K562 (cell line): Measurements from ENCODE around the gene SNRPD2. TPM values are rescaled to one million over a fixed set of nuclear protein-coding genes. Genes with fewer than 3 reads are reported as not detected.

Source experiments
- E2F8 ChIP-seq: fragments of 450-650 bp; IDR thresholded peaks from 2 replicates; pipeline ENCODE4 v1.7.1; 2018; ENCODE audit warnings: mild to moderate bottlenecking, low read depth; ENCODE audit not compliant: partially characterized antibody
- MBD2 ChIP-seq: sonication (generic); IDR thresholded peaks from 2 replicates; pipeline ENCODE4 v1.6.1; 2016; ENCODE audit warnings: low read depth, borderline replicate concordance
- PTRF ChIP-seq: fragments of 450-650 bp; IDR thresholded peaks from 2 replicates; pipeline ENCODE4 v1.6.1; 2016; ENCODE audit warnings: mild to moderate bottlenecking, missing genetic modification characterization, missing compliant biosample characterization
- SMAD3 ChIP-seq: fragments of 450-650 bp; formaldehyde crosslinking; conservative IDR thresholded peaks from 2 replicates; pipeline ENCODE4 v1.4.0; 2020; ENCODE audit warnings: mild to moderate bottlenecking
- SMAD4 ChIP-seq: fragments of 250-450 bp; sonication (Bioruptor Pico); conservative IDR thresholded peaks from 2 replicates; pipeline ENCODE4 v1.8.0; 2021; ENCODE audit warnings: inconsistent platforms, mild to moderate bottlenecking, moderate library complexity
- ZNF707 ChIP-seq: fragments of 250-450 bp; sonication (Bioruptor Pico); conservative IDR thresholded peaks from 2 replicates; pipeline ENCODE4 v1.8.0; 2022; ENCODE audit warnings: inconsistent platforms, mild to moderate bottlenecking, moderate library complexity
- polyA plus RNA-seq, 8 experiments: library from polyadenylated mRNA; depleted of rRNA in 4 of 8; stranded (reverse) in 5 of 8; unstranded in 3 of 8; fragments of >200 nt; fragmentation: Nextera tagmentation in 2 of 8; fragmentation: Illumina TruSeq in 1 of 8; extraction: Ambion mirVana in 2 of 8; extraction: Trizol in 1 of 8; gene quantifications; 2 replicates each; pipeline versions ENCODE4 v1.2.1 to v1.2.3, GENCODE V29; 2011 to 2014; ENCODE audit warnings: inconsistent platforms in 1 of 8, missing spikeins in 1 of 8
- total RNA-seq, 7 experiments: library from RNA; depleted of rRNA in 6 of 7; stranded (reverse); fragments of >200 nt in 6 of 7; fragmentation: Illumina TruSeq in 2 of 7; extraction: Trizol in 2 of 7; gene quantifications; 2 replicates each; pipeline versions ENCODE4 v1.2.1 to v1.2.3, GENCODE V29; 2011 to 2021; ENCODE audit warnings: low replicate concordance in 1 of 7
- TF ChIP-seq, protein P1 (sequence below), 2 experiments: fragments of 450-650 bp; IDR thresholded peaks; 2 replicates each; pipeline ENCODE4 v1.6.1; 2018; ENCODE audit warnings: mild to moderate bottlenecking in 2 of 2, low read depth in 1 of 2; ENCODE audit not compliant: partially characterized antibody in 2 of 2

The SNRPD2 gene
- total and polyA plus RNA-seq, 9 of the 15 experiments (the other 6 are each of a cell fraction or from before 2014, with no cell fraction given), result 728 to 4,411 (median 1,029) TPM

DNA sequence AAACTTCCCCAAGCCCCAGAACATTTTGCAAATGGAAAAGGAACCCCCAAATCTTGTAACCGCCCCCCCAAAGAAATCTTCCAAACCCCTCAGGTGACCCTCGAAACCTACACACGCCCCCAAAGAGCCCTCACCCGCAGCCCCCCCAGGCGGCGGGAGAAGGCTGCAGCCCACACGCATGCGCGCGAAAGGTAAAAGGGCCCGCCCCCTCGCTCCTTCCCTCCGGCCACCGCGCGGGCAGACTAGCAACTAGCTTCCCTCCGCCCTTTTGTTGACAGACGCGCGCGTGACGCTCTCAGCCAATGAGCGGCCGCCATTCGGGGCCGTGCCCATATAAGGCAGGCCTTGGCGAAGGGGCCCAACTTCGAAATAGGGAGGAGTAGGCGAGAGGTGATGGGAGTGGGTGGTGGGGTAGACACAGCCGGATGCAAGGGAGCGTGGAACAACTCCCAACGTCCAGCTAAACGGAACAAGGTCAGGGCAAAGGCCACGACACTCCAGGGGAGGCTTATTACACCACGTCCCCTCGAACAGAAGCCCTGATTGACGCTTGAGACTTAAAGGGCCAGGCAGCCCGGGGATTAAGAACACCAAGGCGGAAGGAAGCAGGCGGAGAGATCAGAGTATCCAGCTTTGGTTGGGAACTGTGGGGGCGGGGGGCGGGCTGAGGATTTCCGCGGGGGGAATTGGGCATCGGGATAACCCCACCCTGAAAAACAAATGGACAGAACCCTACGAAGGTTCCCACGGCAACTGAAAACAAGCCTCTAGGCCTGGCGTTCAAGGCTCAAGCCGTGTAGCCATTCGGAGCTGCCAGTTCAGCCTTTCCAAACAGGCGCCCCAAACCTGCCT is 25.6 kb upstream of the SNRPD2 start (continued):
- TF ChIP-seq, protein P1, sequence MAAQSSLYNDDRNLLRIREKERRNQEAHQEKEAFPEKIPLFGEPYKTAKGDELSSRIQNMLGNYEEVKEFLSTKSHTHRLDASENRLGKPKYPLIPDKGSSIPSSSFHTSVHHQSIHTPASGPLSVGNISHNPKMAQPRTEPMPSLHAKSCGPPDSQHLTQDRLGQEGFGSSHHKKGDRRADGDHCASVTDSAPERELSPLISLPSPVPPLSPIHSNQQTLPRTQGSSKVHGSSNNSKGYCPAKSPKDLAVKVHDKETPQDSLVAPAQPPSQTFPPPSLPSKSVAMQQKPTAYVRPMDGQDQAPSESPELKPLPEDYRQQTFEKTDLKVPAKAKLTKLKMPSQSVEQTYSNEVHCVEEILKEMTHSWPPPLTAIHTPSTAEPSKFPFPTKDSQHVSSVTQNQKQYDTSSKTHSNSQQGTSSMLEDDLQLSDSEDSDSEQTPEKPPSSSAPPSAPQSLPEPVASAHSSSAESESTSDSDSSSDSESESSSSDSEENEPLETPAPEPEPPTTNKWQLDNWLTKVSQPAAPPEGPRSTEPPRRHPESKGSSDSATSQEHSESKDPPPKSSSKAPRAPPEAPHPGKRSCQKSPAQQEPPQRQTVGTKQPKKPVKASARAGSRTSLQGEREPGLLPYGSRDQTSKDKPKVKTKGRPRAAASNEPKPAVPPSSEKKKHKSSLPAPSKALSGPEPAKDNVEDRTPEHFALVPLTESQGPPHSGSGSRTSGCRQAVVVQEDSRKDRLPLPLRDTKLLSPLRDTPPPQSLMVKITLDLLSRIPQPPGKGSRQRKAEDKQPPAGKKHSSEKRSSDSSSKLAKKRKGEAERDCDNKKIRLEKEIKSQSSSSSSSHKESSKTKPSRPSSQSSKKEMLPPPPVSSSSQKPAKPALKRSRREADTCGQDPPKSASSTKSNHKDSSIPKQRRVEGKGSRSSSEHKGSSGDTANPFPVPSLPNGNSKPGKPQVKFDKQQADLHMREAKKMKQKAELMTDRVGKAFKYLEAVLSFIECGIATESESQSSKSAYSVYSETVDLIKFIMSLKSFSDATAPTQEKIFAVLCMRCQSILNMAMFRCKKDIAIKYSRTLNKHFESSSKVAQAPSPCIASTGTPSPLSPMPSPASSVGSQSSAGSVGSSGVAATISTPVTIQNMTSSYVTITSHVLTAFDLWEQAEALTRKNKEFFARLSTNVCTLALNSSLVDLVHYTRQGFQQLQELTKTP (IDR thresholded peaks at IDR 0.05; ENCODE audit: low read depth in 1 of 2, partially characterized antibody in 2 of 2), result peak; percentile 27 to 44
- TF ChIP-seq E2F8 (no peak), ZNF707 (no peak; the same call in 1 of the 2 replicates), PTRF (tag) (no peak), MBD2 (peak; percentile 84), SMAD3 (CRISPR knock-in tag) (peak; percentile 23; the same call in 1 of the 2 replicates), SMAD4 (peak; percentile 65)
- TF ChIP-seq, all 486 proteins: peak for 154
